B cell (primary cell): ENCODE results near the gene PUM1.

Experiments
- EZH2 ChIP-seq: IDR thresholded peaks from 2 replicates; pipeline ENCODE4 v1.6.1; 2012; ENCODE audit warnings: borderline replicate concordance, low read depth, mild to moderate bottlenecking, moderate library complexity, low read length; ENCODE audit not compliant: insufficient read depth, poor library complexity, severe bottlenecking
- TF ChIP-seq, protein P1 (sequence below): fragments of 200-600 bp; IDR thresholded peaks from one replicate; pipeline ENCODE4 v1.8.0; 2022; ENCODE audit warnings: antibody characterized with exemption, mild to moderate bottlenecking

DNA sequence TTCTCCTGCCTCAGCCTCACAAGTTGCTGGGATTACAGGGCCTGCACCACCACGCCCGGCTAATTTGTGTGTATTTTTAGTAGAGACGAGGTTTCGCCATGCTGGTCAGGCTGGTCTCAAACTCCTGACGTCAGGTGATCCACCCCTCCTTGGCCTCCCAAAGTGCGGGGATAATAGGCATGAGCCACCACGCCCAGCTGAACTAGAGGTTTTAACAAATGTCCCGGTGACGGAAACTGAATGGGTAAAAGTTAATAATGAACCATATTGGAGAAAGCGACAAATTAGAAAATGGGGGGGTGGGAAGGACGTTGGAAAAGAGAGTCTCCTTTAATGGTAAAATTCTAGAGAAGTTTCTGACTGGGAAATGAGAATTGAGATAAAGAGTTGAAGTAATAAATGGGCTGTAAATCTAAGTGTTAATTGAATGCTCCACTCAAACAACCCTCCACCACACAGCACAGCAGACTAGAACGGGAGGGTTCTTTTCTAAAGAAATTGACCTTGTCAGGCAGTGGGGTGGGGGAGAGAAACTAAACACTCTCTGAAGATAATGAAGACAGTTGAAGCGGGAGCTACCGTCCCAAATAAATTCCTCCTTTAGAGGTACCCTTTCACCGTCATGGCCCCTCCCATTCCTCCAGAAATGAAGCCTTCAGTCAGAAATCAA is 46.9 kb upstream of the PUM1 start:
- TF ChIP-seq, protein P1, sequence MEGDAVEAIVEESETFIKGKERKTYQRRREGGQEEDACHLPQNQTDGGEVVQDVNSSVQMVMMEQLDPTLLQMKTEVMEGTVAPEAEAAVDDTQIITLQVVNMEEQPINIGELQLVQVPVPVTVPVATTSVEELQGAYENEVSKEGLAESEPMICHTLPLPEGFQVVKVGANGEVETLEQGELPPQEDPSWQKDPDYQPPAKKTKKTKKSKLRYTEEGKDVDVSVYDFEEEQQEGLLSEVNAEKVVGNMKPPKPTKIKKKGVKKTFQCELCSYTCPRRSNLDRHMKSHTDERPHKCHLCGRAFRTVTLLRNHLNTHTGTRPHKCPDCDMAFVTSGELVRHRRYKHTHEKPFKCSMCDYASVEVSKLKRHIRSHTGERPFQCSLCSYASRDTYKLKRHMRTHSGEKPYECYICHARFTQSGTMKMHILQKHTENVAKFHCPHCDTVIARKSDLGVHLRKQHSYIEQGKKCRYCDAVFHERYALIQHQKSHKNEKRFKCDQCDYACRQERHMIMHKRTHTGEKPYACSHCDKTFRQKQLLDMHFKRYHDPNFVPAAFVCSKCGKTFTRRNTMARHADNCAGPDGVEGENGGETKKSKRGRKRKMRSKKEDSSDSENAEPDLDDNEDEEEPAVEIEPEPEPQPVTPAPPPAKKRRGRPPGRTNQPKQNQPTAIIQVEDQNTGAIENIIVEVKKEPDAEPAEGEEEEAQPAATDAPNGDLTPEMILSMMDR = no peak
- TF ChIP-seq EZH2 = no peak
